SH-SY5Y (cell line): ENCODE measurements around the gene C1orf115.

ENCODE experiments used
- GATA2 ChIP-seq: IDR thresholded peaks from 2 replicates; pipeline ENCODE4 v1.6.1; 2011; ENCODE audit warnings: mild to moderate bottlenecking, low read depth, low read length
- GATA3 ChIP-seq: IDR thresholded peaks from 2 replicates; pipeline ENCODE4 v1.6.1; 2011; ENCODE audit warnings: low read depth, mild to moderate bottlenecking, low read length, moderate library complexity

GRCh38 chr1:220741349-220741748 is 51.2 kb downstream of the C1orf115 start:
- TF ChIP-seq GATA3 (no peak), GATA2 (no peak)
